Ishikawa (cell line): Measurements from ENCODE around the gene TNFRSF8.

Source experiments
- CEBPB ChIP-seq: IDR thresholded peaks from 2 replicates; pipeline ENCODE4 v1.6.1; 2012
- EGR1 ChIP-seq: IDR thresholded peaks from 2 replicates; pipeline ENCODE4 v1.6.1; 2012
- EP300 ChIP-seq: IDR thresholded peaks from 2 replicates; pipeline ENCODE4 v1.6.1; 2012; ENCODE audit warnings: borderline replicate concordance
- NFIC ChIP-seq: IDR thresholded peaks from 2 replicates; pipeline ENCODE4 v1.6.1; 2012
- RAD21 ChIP-seq: IDR thresholded peaks from 2 replicates; pipeline ENCODE4 v1.6.1; 2012; ENCODE audit warnings: low read depth
- REST ChIP-seq: IDR thresholded peaks from 2 replicates; pipeline ENCODE4 v1.6.1; 2012; ENCODE audit warnings: low read depth, mild to moderate bottlenecking
- TEAD4 ChIP-seq: IDR thresholded peaks from 2 replicates; pipeline ENCODE4 v1.6.1; 2012
- YY1 ChIP-seq: IDR thresholded peaks from 2 replicates; pipeline ENCODE4 v1.6.1; 2012; ENCODE audit warnings: low read depth
- ZBTB7A ChIP-seq: IDR thresholded peaks from 2 replicates; pipeline ENCODE4 v1.6.1; 2012; ENCODE audit warnings: low read depth
- TF ChIP-seq, protein P1 (sequence below): IDR thresholded peaks from 2 replicates; pipeline ENCODE4 v1.6.1; 2012

DNA sequence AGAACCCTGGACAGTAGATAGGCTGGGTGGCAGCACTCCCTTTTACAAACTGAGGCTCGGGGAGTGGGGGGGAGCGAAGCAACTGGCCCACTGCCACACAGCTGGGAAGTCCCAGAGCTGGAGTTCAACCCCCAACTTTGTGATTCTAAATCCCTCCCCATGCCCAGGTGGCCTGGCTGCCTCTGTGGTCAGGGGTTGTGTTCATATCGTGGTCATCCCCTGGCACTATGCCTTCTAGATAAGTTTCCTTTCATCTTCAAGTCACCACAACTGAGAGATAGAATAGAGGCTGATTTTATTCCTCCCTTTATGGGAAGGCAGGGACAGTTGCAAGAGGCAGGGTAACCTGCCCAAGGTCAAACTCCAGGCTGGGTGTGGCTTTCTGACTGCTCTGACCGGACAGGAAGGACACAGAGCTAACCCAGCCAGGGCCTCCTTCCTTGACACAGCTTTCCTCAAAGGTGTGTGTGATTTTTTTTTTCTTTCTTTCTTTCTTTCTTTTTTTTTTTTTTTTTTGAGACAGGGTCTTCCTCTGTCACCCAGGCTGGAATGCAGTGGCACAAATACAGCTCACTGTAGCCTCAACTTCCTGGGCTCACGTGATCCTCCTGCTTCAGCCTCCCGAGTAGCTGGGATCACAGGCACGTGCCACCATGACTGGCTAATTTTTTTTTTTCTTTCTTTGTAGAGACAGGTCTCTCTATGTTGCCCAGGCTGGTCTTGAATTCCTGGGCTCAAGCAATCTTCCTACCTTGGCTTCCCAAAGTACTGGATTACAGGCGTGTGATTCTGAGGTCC is 85.3 kb downstream of the TNFRSF8 start:
- TF ChIP-seq CEBPB = no peak
- TF ChIP-seq, protein P1, sequence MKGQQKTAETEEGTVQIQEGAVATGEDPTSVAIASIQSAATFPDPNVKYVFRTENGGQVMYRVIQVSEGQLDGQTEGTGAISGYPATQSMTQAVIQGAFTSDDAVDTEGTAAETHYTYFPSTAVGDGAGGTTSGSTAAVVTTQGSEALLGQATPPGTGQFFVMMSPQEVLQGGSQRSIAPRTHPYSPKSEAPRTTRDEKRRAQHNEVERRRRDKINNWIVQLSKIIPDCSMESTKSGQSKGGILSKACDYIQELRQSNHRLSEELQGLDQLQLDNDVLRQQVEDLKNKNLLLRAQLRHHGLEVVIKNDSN = no peak
- no peak for TF ChIP-seq YY1
- no peak for TF ChIP-seq EP300
- no peak for TF ChIP-seq RAD21
- TF ChIP-seq TEAD4 = no peak
- TF ChIP-seq EGR1 = no peak
- no peak for TF ChIP-seq ZBTB7A
- no peak for TF ChIP-seq REST
- no peak for TF ChIP-seq NFIC
